GM12878 (cell line): ENCODE results near the gene AOPEP.

ENCODE experiments used
- BHLHE40 ChIP-seq, 2 experiments: fragments of 450-650 bp in 1 of 2; IDR thresholded peaks; 2 replicates each; pipeline ENCODE4 v1.6.1; 2011 to 2017; ENCODE audit warnings: low read depth in 2 of 2, borderline replicate concordance in 1 of 2, improper control_type of control experiment in 1 of 2, low read length in 1 of 2, mild to moderate bottlenecking in 1 of 2
- CTCF ChIP-seq, 3 experiments: IDR thresholded peaks in 2 of 3; conservative IDR thresholded peaks in 1 of 3; 2 replicates each; pipeline ENCODE4 v1.5.1; 2011; ENCODE audit warnings: low read depth in 3 of 3, low read length in 3 of 3, mild to moderate bottlenecking in 3 of 3, control low read depth in 2 of 3, moderate library complexity in 2 of 3, inconsistent platforms in 1 of 3, mixed read lengths in 1 of 3; ENCODE audit not compliant: control insufficient read depth in 2 of 3, insufficient read depth in 1 of 3; ENCODE audit errors: extremely low read depth in 1 of 3
- EP300 ChIP-seq, 2 experiments: fragments of 150-350 bp in 1 of 2; IDR thresholded peaks; 2 replicates each; pipeline ENCODE4 v1.6.1; 2011 to 2012; ENCODE audit warnings: low read depth in 2 of 2, low read length in 2 of 2, borderline replicate concordance in 1 of 2, improper control_type of control experiment in 1 of 2, inconsistent platforms in 1 of 2; ENCODE audit not compliant: control insufficient read depth in 1 of 2
- FOS ChIP-seq: IDR thresholded peaks from 3 replicates; pipeline ENCODE4 v1.6.1; 2011; ENCODE audit warnings: borderline replicate concordance; ENCODE audit not compliant: insufficient read length; ENCODE audit errors: extremely low read depth
- MXI1 ChIP-seq: fragments of 150-350 bp; IDR thresholded peaks from 2 replicates; pipeline ENCODE4 v1.6.1; 2011; ENCODE audit warnings: low read depth, mild to moderate bottlenecking, inconsistent platforms, low read length, improper control_type of control experiment
- NFIC ChIP-seq: IDR thresholded peaks from 2 replicates; pipeline ENCODE4 v1.6.1; 2012; ENCODE audit warnings: low read depth, mild to moderate bottlenecking, inconsistent platforms, low read length, moderate library complexity
- USF1 ChIP-seq: IDR thresholded peaks from 2 replicates; pipeline ENCODE4 v1.6.1; 2011; ENCODE audit warnings: borderline replicate concordance, low read depth, mild to moderate bottlenecking, moderate library complexity, mixed read lengths, low read length; ENCODE audit not compliant: insufficient read depth; ENCODE audit errors: extremely low read length
- TF ChIP-seq, protein P1 (sequence below): fragments of 450-650 bp; IDR thresholded peaks from 2 replicates; pipeline ENCODE4 v1.6.1; 2017; ENCODE audit warnings: mild to moderate bottlenecking

- TF ChIP-seq CTCF (IDR thresholded peaks at IDR 0.05 in 2 of 3, conservative IDR thresholded peaks at IDR 0.05 in 1 of 3; ENCODE audit: control insufficient read depth in 2 of 3, extremely low read depth in 1 of 3, insufficient read depth in 1 of 3, low read depth in 3 of 3, low read length in 3 of 3) (no peak), NFIC (no peak), MXI1 (no peak), BHLHE40 (IDR thresholded peaks at IDR 0.05; ENCODE audit: borderline replicate concordance in 1 of 2, low read depth in 2 of 2, low read length in 1 of 2) (no peak), EP300 (IDR thresholded peaks at IDR 0.05; ENCODE audit: borderline replicate concordance in 1 of 2, control insufficient read depth in 1 of 2, low read depth in 2 of 2, low read length in 2 of 2) (no peak), FOS (no peak), USF1 (no peak)
- TF ChIP-seq, protein P1, sequence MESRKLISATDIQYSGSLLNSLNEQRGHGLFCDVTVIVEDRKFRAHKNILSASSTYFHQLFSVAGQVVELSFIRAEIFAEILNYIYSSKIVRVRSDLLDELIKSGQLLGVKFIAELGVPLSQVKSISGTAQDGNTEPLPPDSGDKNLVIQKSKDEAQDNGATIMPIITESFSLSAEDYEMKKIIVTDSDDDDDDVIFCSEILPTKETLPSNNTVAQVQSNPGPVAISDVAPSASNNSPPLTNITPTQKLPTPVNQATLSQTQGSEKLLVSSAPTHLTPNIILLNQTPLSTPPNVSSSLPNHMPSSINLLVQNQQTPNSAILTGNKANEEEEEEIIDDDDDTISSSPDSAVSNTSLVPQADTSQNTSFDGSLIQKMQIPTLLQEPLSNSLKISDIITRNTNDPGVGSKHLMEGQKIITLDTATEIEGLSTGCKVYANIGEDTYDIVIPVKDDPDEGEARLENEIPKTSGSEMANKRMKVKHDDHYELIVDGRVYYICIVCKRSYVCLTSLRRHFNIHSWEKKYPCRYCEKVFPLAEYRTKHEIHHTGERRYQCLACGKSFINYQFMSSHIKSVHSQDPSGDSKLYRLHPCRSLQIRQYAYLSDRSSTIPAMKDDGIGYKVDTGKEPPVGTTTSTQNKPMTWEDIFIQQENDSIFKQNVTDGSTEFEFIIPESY: no peak
Observed at GRCh38 chr9:95081998-95082397, 355.5 kb downstream of the AOPEP start.
